ENCODE results near the gene GUK1. TPM values are rescaled to one million over a fixed set of nuclear protein-coding genes. Genes with fewer than 3 reads are reported as not detected.

Gene GUK1
- total RNA-seq, 1 experiment from 2014 or later = 996 TPM

- DNase-seq = peak; percentile 35
- no peak for ATAC-seq
- Histone ChIP-seq H3K79me2 (ENCODE audit: low read length) (no peaks in the 10 kb centered on the region), H3K4me2 (ENCODE audit: low read length) (no peak overlapping the region), H3K9me2 (replicated peaks; ENCODE audit: low read length) (no peaks in the 10 kb centered on the region), H2AFZ (ENCODE audit: low read length) (no peak overlapping the region), H3K9me3 (ENCODE audit: low read length) (peaks cover 20% of the 10 kb centered on the region), H3K9ac (ENCODE audit: low read length) (no peak overlapping the region), H3K4me3 (ENCODE audit: low read length) (no peak overlapping the region), H4K20me1 (ENCODE audit: low read length) (no peaks in the 10 kb centered on the region), H3K36me3 (ENCODE audit: low read depth, low read length) (peaks cover 7% of the 10 kb centered on the region; the same call in 1 of the 2 replicates), H3K4me1 (ENCODE audit: insufficient read depth, low read length) (no peaks in the 10 kb centered on the region), H3K27ac (ENCODE audit: low read length) (no peak overlapping the region), H3F3A (ENCODE audit: low read length, unreplicated experiment) (no peaks in the 10 kb centered on the region), H3K27me3 (ENCODE audit: low read length) (no peaks in the 10 kb centered on the region)
- ChIA-PET CTCF (no interaction called here), POLR2A (ENCODE audit: unreplicated experiment) (no interaction called here)
- intact Hi-C loops (cut with micrococcal nuclease) = no loop called here
- no TSS peak for BruUV-seq (replicated peaks)
- TF ChIP-seq CTCF (conservative IDR thresholded peaks at IDR 0.05; ENCODE audit: low read depth, low read length) (no peak), EZH2 (IDR thresholded peaks at IDR 0.05; ENCODE audit: low read length, unreplicated experiment) (no peak)
These were observed 22.0 kb upstream of the GUK1 start for GRCh38 chr1:228118040-228118439.

- H3K27me3 ChIP-seq (ENCODE audit: low read length) = no peaks in the 10 kb centered on the region
- DNase-seq = no peak
- no peaks in the 10 kb centered on the region for H3K4me1 ChIP-seq (ENCODE audit: insufficient read depth, low read length)
- no peaks in the 10 kb centered on the region for H3K79me2 ChIP-seq (ENCODE audit: low read length)
- TF ChIP-seq EZH2 (IDR thresholded peaks at IDR 0.05; ENCODE audit: low read length, unreplicated experiment) (no peak), CTCF (conservative IDR thresholded peaks at IDR 0.05; ENCODE audit: low read depth, low read length) (no peak)
- no peak overlapping the region for H3K27ac ChIP-seq (ENCODE audit: low read length)
- BruUV-seq (replicated peaks) = no TSS peak
- no peak overlapping the region for H3K9ac ChIP-seq (ENCODE audit: low read length)
- H2AFZ ChIP-seq (ENCODE audit: low read length) = no peak overlapping the region
- H3K4me3 ChIP-seq (ENCODE audit: low read length) = no peak overlapping the region
- no peaks in the 10 kb centered on the region for H3K9me2 ChIP-seq (replicated peaks; ENCODE audit: low read length)
- POLR2A ChIA-PET (ENCODE audit: unreplicated experiment) = no interaction called here
- peaks cover 7% of the 10 kb centered on the region; the same call in 1 of the 2 replicates for H3K36me3 ChIP-seq (ENCODE audit: low read depth, low read length)
- CTCF ChIA-PET = no interaction called here
- intact Hi-C loops (cut with micrococcal nuclease) = no loop called here
- peaks cover 20% of the 10 kb centered on the region for H3K9me3 ChIP-seq (ENCODE audit: low read length)
- H3F3A ChIP-seq (ENCODE audit: low read length, unreplicated experiment) = no peaks in the 10 kb centered on the region
- no peaks in the 10 kb centered on the region for H4K20me1 ChIP-seq (ENCODE audit: low read length)
- no peak for ATAC-seq
- no peak overlapping the region for H3K4me2 ChIP-seq (ENCODE audit: low read length)
These were observed 19.7 kb upstream of the GUK1 start for GRCh38 chr1:228120351-228120750.

- Histone ChIP-seq H3K4me1 (ENCODE audit: insufficient read depth, low read length) (no peaks in the 10 kb centered on the region), H3K9me2 (replicated peaks; ENCODE audit: low read length) (no peaks in the 10 kb centered on the region), H3K27me3 (ENCODE audit: low read length) (no peaks in the 10 kb centered on the region), H3F3A (ENCODE audit: low read length, unreplicated experiment) (no peaks in the 10 kb centered on the region), H3K27ac (ENCODE audit: low read length) (no peak overlapping the region), H4K20me1 (ENCODE audit: low read length) (no peaks in the 10 kb centered on the region), H3K4me3 (ENCODE audit: low read length) (no peak overlapping the region), H3K79me2 (ENCODE audit: low read length) (no peaks in the 10 kb centered on the region), H3K9ac (ENCODE audit: low read length) (no peak overlapping the region), H3K9me3 (ENCODE audit: low read length) (peaks cover 20% of the 10 kb centered on the region), H3K36me3 (ENCODE audit: low read depth, low read length) (peaks cover 7% of the 10 kb centered on the region; the same call in 1 of the 2 replicates), H2AFZ (ENCODE audit: low read length) (no peak overlapping the region), H3K4me2 (ENCODE audit: low read length) (no peak overlapping the region)
- no peak for TF ChIP-seq EZH2 (IDR thresholded peaks at IDR 0.05; ENCODE audit: low read length, unreplicated experiment)
- no peak for TF ChIP-seq EZH2phosphoT487 (IDR thresholded peaks at IDR 0.05; ENCODE audit: borderline replicate concordance, low read length)
- no peak for TF ChIP-seq CTCF (conservative IDR thresholded peaks at IDR 0.05; ENCODE audit: low read depth, low read length)
- no TSS peak for BruUV-seq (replicated peaks)
- intact Hi-C loops (cut with micrococcal nuclease) = no loop called here
- ChIA-PET POLR2A (ENCODE audit: unreplicated experiment) (no interaction called here), CTCF (no interaction called here)
- DNase-seq (no peak), ATAC-seq (no peak)
These were observed 19.1 kb upstream of the GUK1 start for GRCh38 chr1:228120857-228121489.

Measured in PC-3 (cell line).